ENCODE results near the gene YEATS2.
"Not testable (repeated sequence)": the region's sequence is repeated elsewhere in the genome, so short reads cannot be mapped to it uniquely, and the experiment has no call there.

YEATS2 gene

DNA sequence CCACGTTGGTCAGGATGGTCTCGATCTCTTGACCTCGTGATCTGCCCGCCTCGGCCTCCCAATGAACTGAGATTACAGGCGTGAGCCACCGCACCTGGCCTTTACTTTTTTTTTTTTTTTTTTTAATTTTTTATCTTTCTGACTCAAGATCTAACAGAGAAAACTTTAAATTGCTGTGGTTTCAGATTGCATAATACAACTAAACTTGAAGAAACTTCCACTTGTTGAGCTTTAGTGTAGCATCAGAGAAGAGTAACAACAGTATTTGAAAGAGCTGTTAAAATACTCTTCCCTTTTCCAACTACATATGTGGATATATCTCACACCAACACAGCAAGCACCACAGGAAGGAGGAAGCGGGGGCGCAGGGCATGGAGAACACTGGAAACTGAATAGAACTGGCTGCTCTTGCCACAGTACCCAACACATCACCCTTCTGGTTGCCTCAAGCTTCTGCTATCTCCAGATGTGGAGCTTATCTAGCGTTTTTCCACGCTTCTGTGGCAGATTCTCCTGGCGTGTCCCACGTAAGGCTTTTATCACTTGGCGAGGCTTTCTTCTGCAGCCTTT is 82.4 kb downstream of the YEATS2 start:
- no peak for DNase-seq

- no peak for DNase-seq
Measured at GRCh38 chr3:183781246-183781645, 83.6 kb downstream of the YEATS2 start.

DNA sequence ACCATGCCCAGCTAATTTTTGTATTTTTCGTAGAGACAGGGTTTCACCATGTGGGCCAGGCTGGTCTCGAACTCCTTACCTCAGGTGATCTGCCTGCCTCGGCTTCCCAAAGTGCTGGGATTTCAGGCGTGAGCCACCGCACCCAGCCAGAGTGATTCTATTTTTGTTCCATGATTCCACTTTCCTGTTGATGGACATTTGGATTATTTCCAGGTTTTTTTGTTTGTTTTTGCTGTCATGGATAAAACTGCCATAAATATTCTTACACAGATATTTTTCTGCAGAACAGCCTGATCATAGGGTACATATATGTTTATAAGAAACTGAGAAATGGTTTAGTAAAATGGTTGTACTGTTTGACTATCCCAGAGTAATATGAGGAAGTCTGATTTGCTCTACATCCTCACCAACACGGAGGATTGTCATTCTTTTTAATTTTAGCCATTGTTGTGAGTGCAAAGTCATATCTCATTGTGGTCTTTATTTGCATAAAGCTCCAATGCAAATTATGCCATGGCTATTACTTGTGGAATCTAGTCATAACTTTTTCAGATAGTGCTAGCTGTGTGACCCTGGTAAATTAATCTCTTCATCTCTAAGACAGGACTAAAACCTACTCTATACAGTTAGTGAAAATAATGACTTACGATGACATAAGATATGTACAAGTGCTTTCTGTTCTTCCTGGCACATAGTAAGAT is 85.1 kb downstream of the YEATS2 start:
- DNase-seq = no peak

- DNase-seq = not testable (repeated sequence)
Measured at GRCh38 chr3:183784503-183784902, 86.9 kb downstream of the YEATS2 start.

DNA sequence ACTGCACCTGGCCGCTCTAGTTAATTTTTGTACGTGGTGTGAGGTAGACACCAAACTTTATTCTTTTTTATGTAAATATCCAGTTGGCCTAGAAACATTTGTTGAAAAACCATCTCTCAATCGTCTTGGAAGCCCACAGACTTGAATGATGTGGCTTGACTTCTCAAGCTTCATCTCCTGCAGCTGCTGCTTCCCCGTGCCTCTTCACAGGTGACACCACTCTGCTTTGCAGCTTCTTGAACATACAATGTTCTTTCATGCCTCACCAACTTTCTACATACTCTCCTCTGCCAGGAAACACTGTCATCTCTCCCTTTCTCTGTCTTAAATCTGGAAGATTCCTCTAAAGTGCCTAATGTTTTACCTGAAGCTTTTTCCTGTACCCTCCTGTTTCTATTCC is 92.2 kb downstream of the YEATS2 start:
- DNase-seq = no peak

DNA sequence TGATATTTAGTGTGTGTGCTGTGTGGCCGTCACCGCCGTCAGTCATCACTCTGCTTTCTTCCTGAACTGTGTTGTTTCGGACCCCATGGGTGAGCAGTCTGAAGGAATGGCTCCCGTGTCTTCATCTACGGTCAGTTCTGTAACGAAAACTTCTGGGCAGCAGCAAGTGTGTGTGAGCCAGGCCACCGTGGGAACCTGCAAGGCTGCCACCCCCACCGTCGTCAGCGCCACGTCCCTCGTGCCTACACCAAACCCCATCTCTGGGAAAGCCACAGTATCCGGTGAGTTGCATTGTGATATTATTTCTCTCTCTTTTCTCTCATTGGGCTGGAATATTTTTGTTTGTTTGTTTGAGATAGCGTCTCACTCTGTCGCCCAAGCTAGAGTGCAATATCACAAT is 93.1 kb downstream of the YEATS2 start:
- DNase-seq = no peak

DNA sequence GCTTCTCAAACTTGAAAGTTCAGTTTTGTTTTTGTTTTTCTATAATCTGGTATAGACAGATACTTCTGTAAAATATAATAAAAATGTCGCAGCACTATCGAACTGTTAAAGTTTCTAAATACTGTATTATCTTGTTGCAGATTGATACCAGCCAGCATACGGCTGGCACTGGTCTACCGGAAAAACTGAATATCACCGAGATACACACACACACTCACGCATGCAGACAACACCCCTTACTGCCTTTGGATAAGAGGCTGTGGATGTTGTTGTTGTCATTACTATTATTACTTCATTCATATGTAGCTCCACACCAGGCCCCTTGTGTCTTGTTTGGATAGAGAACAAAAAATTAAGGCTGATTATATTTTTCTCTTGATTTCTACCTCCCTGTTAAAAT is 95.4 kb downstream of the YEATS2 start:
- DNase-seq = no peak

- DNase-seq = no peak
Measured at GRCh38 chr3:183794452-183794851, 96.9 kb downstream of the YEATS2 start.

GRCh38 chr3:183796372-183796771 is 98.8 kb downstream of the YEATS2 start:
- DNase-seq = no peak

DNA sequence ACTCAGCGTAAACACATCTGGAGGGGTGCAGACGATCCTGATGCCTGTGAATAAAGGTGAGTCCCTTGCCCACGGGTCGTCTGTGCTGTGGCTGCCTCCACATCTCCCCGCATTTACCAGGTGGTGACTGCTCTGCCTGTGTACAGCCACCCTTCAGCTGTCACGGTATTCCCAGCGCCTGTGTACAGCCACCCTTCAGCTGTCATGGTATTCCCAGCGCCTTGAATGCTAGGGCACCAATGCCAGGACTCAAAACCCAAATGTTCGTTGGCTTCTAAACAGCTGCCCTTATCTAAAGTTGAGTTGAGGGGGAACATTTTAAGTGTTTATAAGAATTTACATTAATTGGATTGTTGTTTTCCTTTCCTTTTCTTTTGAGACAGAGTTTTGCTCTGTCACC is 100.4 kb downstream of the YEATS2 start:
- DNase-seq = no peak

GRCh38 chr3:183799461-183799860 is 101.9 kb downstream of the YEATS2 start:
- no peak for DNase-seq

- no peak for DNase-seq
Measured at GRCh38 chr3:183800243-183800863, 102.8 kb downstream of the YEATS2 start.

GRCh38 chr3:183801601-183802000 is 104.0 kb downstream of the YEATS2 start:
- no peak for DNase-seq

- DNase-seq = no peak
Measured at GRCh38 chr3:183802989-183803388, 105.4 kb downstream of the YEATS2 start.

DNA sequence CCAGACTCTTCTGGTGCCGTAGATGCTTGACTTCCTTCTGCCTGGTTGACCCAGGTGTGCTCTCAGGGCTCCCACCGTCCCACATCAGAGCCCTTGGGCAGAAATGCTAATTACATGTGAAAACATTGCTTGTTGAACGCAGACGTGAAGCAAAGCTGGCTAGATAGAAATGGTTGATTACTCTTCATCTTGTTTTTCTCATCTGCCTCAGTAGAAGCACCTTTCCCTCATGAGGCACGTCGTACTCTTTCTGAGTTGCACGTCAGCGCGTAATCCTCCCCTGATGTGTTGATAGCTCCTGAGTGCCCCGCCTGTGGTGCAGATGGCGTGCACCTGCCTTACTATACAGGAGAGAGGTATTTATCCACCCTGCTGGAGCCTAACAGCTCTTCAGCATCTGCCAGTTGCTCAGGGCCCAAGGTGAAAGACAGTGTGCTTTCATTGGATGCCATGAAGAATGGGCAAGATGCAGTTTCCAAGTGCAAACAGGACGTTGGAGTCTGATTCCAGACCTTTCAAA is 109.7 kb downstream of the YEATS2 start:
- DNase-seq = no peak

GRCh38 chr3:183807881-183808280 is 110.3 kb downstream of the YEATS2 start:
- no peak for DNase-seq

DNA sequence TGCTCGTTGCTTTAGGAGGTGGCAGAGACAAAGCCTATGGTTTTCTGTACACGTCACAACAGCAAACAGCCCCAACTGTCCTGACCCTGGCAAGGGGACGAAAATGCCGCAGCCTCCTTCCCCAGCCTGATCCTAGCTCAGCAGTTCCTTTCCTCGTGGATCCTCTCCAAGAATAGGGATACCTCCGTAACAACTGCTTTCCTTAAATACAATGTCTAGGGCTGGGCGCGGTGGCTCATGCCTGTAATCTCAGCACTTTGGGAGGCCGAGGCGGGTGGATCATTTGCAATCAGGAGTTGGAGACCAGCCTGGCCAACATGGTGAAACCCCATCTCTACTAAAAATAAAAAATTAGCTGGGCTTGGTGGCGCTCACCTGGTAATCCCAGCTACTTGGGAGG is 110.8 kb downstream of the YEATS2 start:
- no peak for DNase-seq

DNA sequence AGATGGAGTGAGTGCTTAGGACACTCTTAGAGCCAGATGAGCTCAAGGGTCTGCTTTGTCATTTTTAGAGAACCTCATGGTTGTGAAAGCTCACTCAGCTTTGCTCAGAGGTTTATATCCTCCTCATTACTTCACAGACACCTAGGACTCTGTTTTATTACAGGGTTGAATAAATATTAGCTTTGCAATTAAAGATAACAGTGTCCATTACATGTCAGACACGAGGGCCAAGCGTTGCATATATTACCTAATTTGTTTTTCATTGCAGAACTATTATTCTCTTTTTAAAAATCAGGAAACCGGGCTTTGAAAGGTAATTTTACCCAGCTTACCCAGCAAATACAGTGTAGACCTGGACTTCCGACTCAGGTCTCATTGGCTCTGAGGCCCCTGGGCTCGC is 111.7 kb downstream of the YEATS2 start:
- DNase-seq = no peak

DNA sequence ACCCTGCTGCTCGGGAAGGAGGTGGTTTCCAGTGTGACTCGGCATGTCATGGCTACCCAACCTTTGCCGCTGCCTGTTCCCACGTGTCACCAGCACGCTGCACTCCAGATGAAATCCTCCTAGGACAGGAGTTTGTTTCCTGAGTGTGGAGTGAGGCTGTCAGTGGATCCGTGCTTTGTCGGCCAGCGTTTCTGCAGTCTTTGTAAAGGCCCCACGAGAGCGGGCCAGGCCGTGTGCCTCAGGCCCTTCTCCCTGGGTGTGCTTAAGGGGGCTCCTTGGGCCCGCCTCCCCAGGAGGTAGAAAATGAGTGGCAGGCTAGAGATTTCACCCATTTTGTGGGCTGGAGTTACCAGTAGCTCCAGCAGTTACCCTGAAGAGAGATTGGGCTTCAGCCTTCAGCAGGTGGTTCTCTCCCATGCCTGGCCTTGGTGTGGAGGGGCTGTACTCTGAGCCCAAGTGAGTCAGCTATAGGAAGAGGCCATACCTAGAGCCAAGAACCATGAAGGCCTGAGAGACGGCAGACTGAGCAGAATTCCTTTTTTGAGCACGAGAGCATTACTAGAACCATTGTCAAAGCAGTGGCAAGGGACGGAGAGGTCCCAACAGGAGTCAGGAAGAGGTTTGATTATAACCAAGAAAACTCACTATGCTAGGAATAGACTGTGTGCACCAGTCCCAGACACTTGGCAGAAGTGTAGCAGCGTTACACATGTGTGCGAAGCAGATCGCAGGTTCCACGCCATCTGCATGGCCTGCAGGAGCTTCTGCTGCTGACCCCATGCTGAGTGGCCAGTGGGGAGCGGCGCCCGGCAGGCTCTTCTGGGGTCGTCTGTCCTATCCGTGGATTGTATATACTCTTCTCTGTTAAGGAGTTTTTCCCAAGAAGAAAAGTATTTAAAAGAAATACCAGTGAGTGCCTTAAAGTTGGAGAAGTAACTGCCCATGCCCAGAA is 113.3 kb downstream of the YEATS2 start:
- no peak for DNase-seq

GRCh38 chr3:183811638-183812037 is 114.0 kb downstream of the YEATS2 start:
- DNase-seq = no peak

DNA sequence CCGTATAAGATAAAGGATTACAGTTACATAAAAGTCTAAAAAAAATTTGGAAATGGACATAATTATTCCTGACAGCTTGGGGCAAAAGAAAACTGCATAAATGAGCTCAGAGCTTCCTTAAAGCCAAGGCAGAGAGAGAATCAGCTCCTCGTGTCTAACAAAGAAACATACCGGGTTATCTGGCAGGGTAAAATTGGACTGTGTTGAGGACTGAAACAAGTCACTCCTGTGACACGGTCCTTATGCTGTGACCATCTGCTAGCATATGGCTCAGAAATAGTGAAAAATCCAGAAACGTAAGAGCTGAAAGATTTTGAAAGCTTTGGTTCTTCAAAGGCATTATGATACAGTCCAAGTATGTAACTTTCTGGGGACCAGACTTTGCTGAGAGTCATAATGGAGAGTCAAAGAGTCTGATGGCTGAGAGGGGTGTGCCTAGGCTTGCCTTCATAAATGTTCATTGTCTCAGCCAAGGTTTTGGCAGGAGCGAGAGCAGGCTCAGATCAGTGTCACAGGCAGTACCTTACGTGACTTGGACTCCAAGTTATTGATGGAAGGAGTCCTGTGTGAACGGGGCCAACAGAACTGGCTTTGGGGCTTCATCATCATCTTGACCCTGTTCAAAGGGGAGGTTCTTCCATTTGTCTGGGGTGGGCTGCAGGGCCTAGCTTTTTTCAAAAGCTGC is 115.3 kb downstream of the YEATS2 start:
- DNase-seq = no peak

DNA sequence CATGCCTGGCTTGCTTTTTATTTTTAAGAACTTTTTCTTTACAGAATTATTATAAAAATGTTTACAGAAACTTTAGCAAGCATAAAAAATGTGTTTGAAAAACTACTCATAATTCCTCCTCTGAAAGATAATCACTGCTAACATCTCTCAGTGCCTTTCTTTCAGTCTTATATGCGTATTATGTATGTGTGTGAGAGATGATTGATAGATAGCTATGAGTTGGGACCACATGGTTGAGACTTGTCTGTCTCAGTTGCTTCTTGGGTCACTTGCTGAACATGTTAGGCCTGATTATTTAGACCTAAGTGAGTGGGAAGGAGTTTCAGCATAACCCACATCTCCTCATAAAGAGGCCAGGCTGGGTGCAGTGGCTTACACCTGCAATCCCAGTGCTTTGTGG is 116.6 kb downstream of the YEATS2 start:
- DNase-seq = no peak

- DNase-seq = no peak
Measured at GRCh38 chr3:183815563-183815940, 118.0 kb downstream of the YEATS2 start.

Measured in stimulated activated CD4-positive, alpha-beta T cell treated with anti-CD3 and anti-CD28 coated beads, Interleukin-2, amount 100 ng/mL, for 48 hours (primary cell).